ENCODE results near the gene KANK4.

KANK4 gene

GRCh38 chr1:62274496-62275485, 44.4 kb downstream of the KANK4 start:
- Mint-ChIP-seq H3K9me3 (peaks cover 6 to 14% of the 10 kb centered on the region in 2 donors), H3K4me1 (peaks cover 32% of the 10 kb centered on the region), H3K27ac (no peak overlapping the region), H3K27me3 (no peaks in the 10 kb centered on the region), H3K4me3 (no peak overlapping the region)
- ATAC-seq = no peak
- no peak for DNase-seq

DNA sequence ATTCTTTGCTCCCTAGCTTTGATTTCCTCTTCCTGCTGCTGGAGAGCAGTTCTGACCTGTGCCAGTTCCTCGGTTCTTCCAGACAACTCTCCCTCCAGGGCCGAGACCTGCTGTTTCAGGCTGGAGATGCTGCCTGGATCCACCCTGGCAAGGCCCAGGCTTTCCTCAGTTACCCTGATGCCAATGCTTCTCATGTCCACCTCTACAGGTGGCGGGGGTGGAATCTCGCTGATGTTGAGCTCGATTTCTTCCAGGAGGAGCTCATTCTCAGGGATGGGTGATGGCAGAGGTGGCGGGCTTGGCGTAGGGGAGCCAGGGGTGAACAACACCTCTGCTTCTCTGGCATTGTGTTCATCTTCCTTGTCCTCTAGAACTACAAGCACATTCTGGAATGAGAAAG, 45.3 kb downstream of the KANK4 start:
- ATAC-seq (no peak), DNase-seq (no peak)
- Mint-ChIP-seq H3K27ac (peak overlapping the region in 1 of 2 donors; percentile 56), H3K4me1 (peaks cover 32% of the 10 kb centered on the region), H3K9me3 (peaks cover 6 to 14% of the 10 kb centered on the region in 2 donors), H3K4me3 (no peak overlapping the region), H3K27me3 (no peaks in the 10 kb centered on the region)

DNA sequence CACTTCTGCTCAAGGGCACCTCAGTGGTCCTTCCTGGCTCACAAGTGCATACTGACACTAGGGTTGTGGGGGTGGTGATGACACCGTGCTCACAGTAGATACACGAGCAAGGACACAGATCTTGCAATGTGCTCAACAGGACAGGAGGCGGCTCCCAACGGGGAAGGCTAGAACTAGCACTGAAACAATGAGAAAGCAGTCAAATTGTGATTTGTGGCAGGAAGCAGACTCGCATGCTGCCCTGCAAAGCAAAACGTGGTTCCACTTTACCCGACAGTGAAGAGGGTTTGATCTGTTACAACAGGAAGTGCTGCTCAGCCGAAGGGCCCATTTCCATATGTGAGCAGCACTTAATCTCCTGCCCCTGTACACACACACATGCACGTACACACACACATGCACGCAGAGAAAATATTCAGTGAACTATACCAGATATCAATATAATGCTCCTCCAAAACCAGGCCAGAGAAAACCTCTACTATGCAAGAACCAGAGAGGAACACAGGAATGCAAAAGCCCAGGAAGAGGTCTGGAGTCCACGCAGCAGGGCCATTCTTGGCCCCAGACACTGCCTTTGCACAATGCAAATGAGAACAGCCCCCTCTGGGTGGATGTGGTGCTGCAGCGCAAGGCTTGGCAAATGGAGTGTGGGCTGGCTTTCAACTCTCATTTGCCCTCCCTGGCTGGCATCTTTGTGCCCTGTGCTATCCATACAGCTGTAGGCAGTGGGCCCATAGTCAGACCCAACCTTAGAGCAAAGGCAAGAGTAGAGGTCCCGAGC, 47.1 kb downstream of the KANK4 start:
- H3K9me3 Mint-ChIP-seq = peaks cover 4 to 12% of the 10 kb centered on the region in 2 donors
- DNase-seq = peak; percentile 33 to 64
- peak overlapping the region; percentile 67 to 84 for H3K27ac Mint-ChIP-seq
- no peaks in the 10 kb centered on the region for H3K27me3 Mint-ChIP-seq
- peaks cover 32% of the 10 kb centered on the region for H3K4me1 Mint-ChIP-seq
- ATAC-seq = peak; percentile 90
- peak overlapping the region; percentile 35 to 54 for H3K4me3 Mint-ChIP-seq

- Mint-ChIP-seq H3K4me1 (peaks cover 32% of the 10 kb centered on the region), H3K27ac (peak overlapping the region in 1 of 2 donors; percentile 65), H3K4me3 (no peak overlapping the region), H3K9me3 (peaks cover 0 to 8% of the 10 kb centered on the region in 2 donors), H3K27me3 (no peaks in the 10 kb centered on the region)
- ATAC-seq = no peak
- no peak for DNase-seq
Measured at GRCh38 chr1:62271134-62271533, 48.1 kb downstream of the KANK4 start.

GRCh38 chr1:62269851-62270495, 49.3 kb downstream of the KANK4 start:
- H3K27ac Mint-ChIP-seq = no peak overlapping the region
- H3K4me3 Mint-ChIP-seq = no peak overlapping the region
- no peak for DNase-seq

GRCh38 chr1:62269439-62269838, 49.8 kb downstream of the KANK4 start:
- H3K27ac Mint-ChIP-seq = no peak overlapping the region

More at GRCh38 chr1:62269851-62270495, 49.3 kb downstream of the KANK4 start:
- peaks cover 32% of the 10 kb centered on the region for H3K4me1 Mint-ChIP-seq
- H3K27me3 Mint-ChIP-seq = no peaks in the 10 kb centered on the region
- no peak for ATAC-seq
- peaks cover 0 to 8% of the 10 kb centered on the region in 2 donors for H3K9me3 Mint-ChIP-seq

DNA sequence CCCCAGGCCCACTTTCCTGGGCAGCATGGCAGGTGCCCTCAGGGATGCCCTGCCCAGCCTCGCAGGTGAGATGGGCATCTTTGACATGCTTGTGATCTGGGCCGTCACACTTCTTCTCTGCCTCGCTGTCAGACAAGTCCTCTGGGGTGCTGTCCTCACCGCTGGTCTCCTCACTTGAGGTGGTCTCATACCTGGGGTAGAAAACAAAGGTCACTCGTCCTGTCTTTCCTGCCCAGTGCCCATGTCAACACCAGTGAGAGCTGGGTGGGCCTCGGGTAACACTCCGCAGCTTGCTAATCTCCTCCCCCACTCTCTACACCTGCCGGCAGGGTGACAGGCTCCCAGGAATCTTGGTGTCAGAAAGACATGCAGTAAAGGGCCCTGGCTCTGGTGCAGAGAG, 50.9 kb downstream of the KANK4 start:
- DNase-seq = no peak
- Mint-ChIP-seq H3K9me3 (peaks cover 0 to 8% of the 10 kb centered on the region in 2 donors), H3K4me3 (no peak overlapping the region), H3K4me1 (peaks cover 23% of the 10 kb centered on the region), H3K27me3 (no peaks in the 10 kb centered on the region), H3K27ac (no peak overlapping the region)
- ATAC-seq = no peak

More at GRCh38 chr1:62269439-62269838, 49.8 kb downstream of the KANK4 start:
- peaks cover 0 to 8% of the 10 kb centered on the region in 2 donors for H3K9me3 Mint-ChIP-seq
- no peak overlapping the region for H3K4me3 Mint-ChIP-seq
- peaks cover 32% of the 10 kb centered on the region for H3K4me1 Mint-ChIP-seq
- DNase-seq (no peak), ATAC-seq (no peak)
- H3K27me3 Mint-ChIP-seq = no peaks in the 10 kb centered on the region

GRCh38 chr1:62265956-62266935, 53.0 kb downstream of the KANK4 start:
- ATAC-seq = peak; percentile 52
- H3K4me3 Mint-ChIP-seq = no peak overlapping the region
- no peak for DNase-seq
- H3K9me3 Mint-ChIP-seq = peaks cover 0 to 2% of the 10 kb centered on the region in 2 donors
- H3K27me3 Mint-ChIP-seq = no peaks in the 10 kb centered on the region
- H3K4me1 Mint-ChIP-seq = peaks cover 5% of the 10 kb centered on the region
- no peak overlapping the region for H3K27ac Mint-ChIP-seq

- DNase-seq = no peak
- Mint-ChIP-seq H3K27ac (no peak overlapping the region), H3K27me3 (no peaks in the 10 kb centered on the region), H3K4me3 (no peak overlapping the region), H3K4me1 (no peaks in the 10 kb centered on the region), H3K9me3 (no peaks in the 10 kb centered on the region)
- no peak for ATAC-seq
Measured at GRCh38 chr1:62263814-62264353, 55.4 kb downstream of the KANK4 start.

- Mint-ChIP-seq H3K4me1 (no peaks in the 10 kb centered on the region), H3K9me3 (no peaks in the 10 kb centered on the region), H3K27ac (no peak overlapping the region), H3K4me3 (no peak overlapping the region), H3K27me3 (no peaks in the 10 kb centered on the region)
- ATAC-seq = no peak
- DNase-seq = no peak
Measured at GRCh38 chr1:62263006-62263813, 56.0 kb downstream of the KANK4 start.

GRCh38 chr1:62260688-62261087, 58.5 kb downstream of the KANK4 start:
- Mint-ChIP-seq H3K27ac (no peak overlapping the region), H3K27me3 (no peaks in the 10 kb centered on the region), H3K9me3 (no peaks in the 10 kb centered on the region), H3K4me3 (no peak overlapping the region), H3K4me1 (no peaks in the 10 kb centered on the region)
- DNase-seq (no peak), ATAC-seq (no peak)

GRCh38 chr1:62259551-62259950, 59.7 kb downstream of the KANK4 start:
- Mint-ChIP-seq H3K4me1 (no peaks in the 10 kb centered on the region), H3K27ac (no peak overlapping the region), H3K27me3 (no peaks in the 10 kb centered on the region), H3K9me3 (no peaks in the 10 kb centered on the region), H3K4me3 (no peak overlapping the region)
- no peak for DNase-seq
- no peak for ATAC-seq

- Mint-ChIP-seq H3K27ac (no peak overlapping the region), H3K9me3 (no peaks in the 10 kb centered on the region), H3K27me3 (no peaks in the 10 kb centered on the region), H3K4me1 (no peaks in the 10 kb centered on the region), H3K4me3 (no peak overlapping the region)
- DNase-seq = no peak
- no peak for ATAC-seq
Measured at GRCh38 chr1:62250126-62250726, 69.0 kb downstream of the KANK4 start.

Measured in stimulated activated naive CD8-positive, alpha-beta T cell treated with anti-CD3 and anti-CD28 coated beads, Interleukin-15, amount 100 ng/mL, for 72 hours (primary cell).